Measurements from ENCODE around the gene DDX24. TPM values are rescaled to one million over a fixed set of nuclear protein-coding genes. Genes with fewer than 3 reads are reported as not detected.

The DDX24 gene
- total and polyA plus RNA-seq, 9 of the 15 experiments (the other 6 are each of a cell fraction or from before 2014, with no cell fraction given): 82.4 to 175 (median 122) TPM

DNA sequence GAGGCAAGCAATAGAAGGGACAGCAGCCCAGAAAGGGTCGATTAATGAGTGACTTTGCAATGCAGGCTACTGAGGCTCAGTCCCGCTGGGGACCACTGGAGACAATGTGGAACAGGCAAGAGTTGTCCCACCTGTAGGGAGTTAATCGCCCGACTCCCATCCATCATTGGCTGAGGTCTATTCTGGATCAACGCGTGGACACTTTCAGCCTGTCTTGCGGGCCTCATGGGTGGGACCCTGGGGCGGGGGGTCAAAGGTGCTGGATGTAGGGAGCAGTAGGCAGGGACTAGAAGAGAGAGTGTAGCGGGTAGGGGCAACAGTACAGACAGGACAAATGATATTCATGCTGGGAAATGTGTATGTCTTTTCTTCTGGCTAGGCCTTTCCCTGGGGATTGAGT is 42.3 kb upstream of the DDX24 start:
- CTCF ChIA-PET (ENCODE audit: low intra/inter-chr PET ratio): no interaction called here
- DNase-seq (ENCODE audit: extremely low read depth in 1 of 4, low spot score in 3 of 4) (no peak), ATAC-seq (no peak), FAIRE-seq (no peak)
- Histone ChIP-seq H3K27ac (ENCODE audit: extremely low read depth, low read depth, low read length) (no peak overlapping the region), H4K20me1 (replicated peaks; ENCODE audit: control insufficient read depth, insufficient read depth, low read length) (no peaks in the 10 kb centered on the region), H3K79me2 (ENCODE audit: control insufficient read depth, insufficient read depth, low read length) (no peaks in the 10 kb centered on the region), H3K36me3 (ENCODE audit: control insufficient read depth, insufficient read depth, low read length) (no peaks in the 10 kb centered on the region), H3K9me1 (ENCODE audit: control insufficient read depth, insufficient read depth, low read length) (no peaks in the 10 kb centered on the region), H2AFZ (ENCODE audit: low read depth, low read length) (no peak overlapping the region), H3K4me3 (no peak overlapping the region), H3K4me2 (ENCODE audit: insufficient read depth, low read length) (no peak overlapping the region), H3K9ac (ENCODE audit: insufficient read depth in 1 of 2, low read depth in 2 of 2, low read length in 2 of 2) (no peak overlapping the region), H3K27me3 (ENCODE audit: control insufficient read depth in 2 of 2, insufficient read depth in 2 of 2, low read length in 2 of 2) (peaks cover 0 to 20% of the 10 kb centered on the region in 2 experiments; a peak in 2 of 5 replicates), H3K4me1 (replicated peaks in 1 of 2; ENCODE audit: control insufficient read depth in 2 of 2, insufficient read depth in 2 of 2, low read length in 2 of 2) (no peaks in the 10 kb centered on the region), H3K9me3 (replicated peaks; ENCODE audit: control insufficient read depth, insufficient read depth, low read depth, low read length) (no peaks in the 10 kb centered on the region)
- no peak for TF ChIP-seq ELK3 (CRISPR knock-in tag; IDR thresholded peaks at IDR 0.05)
- no peak for TF ChIP-seq IRF1 (CRISPR knock-in tag; IDR thresholded peaks at IDR 0.05; ENCODE audit: borderline replicate concordance)
- TF ChIP-seq, protein P1, sequence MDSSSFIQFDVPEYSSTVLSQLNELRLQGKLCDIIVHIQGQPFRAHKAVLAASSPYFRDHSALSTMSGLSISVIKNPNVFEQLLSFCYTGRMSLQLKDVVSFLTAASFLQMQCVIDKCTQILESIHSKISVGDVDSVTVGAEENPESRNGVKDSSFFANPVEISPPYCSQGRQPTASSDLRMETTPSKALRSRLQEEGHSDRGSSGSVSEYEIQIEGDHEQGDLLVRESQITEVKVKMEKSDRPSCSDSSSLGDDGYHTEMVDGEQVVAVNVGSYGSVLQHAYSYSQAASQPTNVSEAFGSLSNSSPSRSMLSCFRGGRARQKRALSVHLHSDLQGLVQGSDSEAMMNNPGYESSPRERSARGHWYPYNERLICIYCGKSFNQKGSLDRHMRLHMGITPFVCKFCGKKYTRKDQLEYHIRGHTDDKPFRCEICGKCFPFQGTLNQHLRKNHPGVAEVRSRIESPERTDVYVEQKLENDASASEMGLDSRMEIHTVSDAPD (CRISPR knock-in tag; IDR thresholded peaks at IDR 0.05): no peak
- no peak for TF ChIP-seq FOS (IDR thresholded peaks at IDR 0.05; ENCODE audit: extremely low read depth, insufficient read length)
- TF ChIP-seq POU5F1 (IDR thresholded peaks at IDR 0.05; ENCODE audit: borderline replicate concordance, low read depth, low read length, partially characterized antibody): no peak
- POLR2A ChIA-PET: interaction anchor here (1.1 kb wide), 1 partner anchor 12 kb away, joined by 5 read pairs; the partner anchor contains the start of gene IFI27
- no TSS peak for BruUV-seq (replicated peaks)
- in situ Hi-C loops (cut with MboI) (no loop called here), intact Hi-C loops (cut with micrococcal nuclease) (no loop called here)
- 16% methylated on average over 7 of the region's 9 CpGs for WGBS (ENCODE audit: insufficient coverage, low coverage, missing lambda C conversion rate)
